ENCODE results near the gene MED9.

The MED9 gene

GRCh38 chr17:17448076-17448475 is 28.7 kb upstream of the MED9 start:
- Histone ChIP-seq H3K14ac (ENCODE audit: low read length) (no peak overlapping the region), H3K9ac (ENCODE audit: low read depth, low read length, poor library complexity) (no peak overlapping the region), H3K79me1 (ENCODE audit: low read depth, low read length) (no peaks in the 10 kb centered on the region), H2BK120ac (ENCODE audit: low read depth, low read length) (no peak overlapping the region), H3K23ac (ENCODE audit: low read depth, low read length, poor library complexity) (no peak overlapping the region), H3K4me2 (ENCODE audit: insufficient read depth, low read length, poor library complexity, severe bottlenecking) (no peak overlapping the region), H3K4ac (ENCODE audit: low read length) (no peak overlapping the region), H3K18ac (ENCODE audit: low read length) (no peak overlapping the region), H2BK5ac (ENCODE audit: low read length) (no peak overlapping the region), H3K36me3 (replicated peaks in 1 of 2; ENCODE audit: control insufficient read depth in 2 of 2, insufficient read depth in 2 of 2, low read length in 2 of 2) (no peaks in the 10 kb centered on the region), H3K4me1 (ENCODE audit: control insufficient read depth in 2 of 2, insufficient read depth in 1 of 2, low read depth in 1 of 2, low read length in 2 of 2) (peaks cover 2 to 3% of the 10 kb centered on the region in 2 donors), H3K27ac (replicated peaks; ENCODE audit: low read length) (no peak overlapping the region), H4K91ac (ENCODE audit: low read depth, low read length, poor library complexity) (no peak overlapping the region), H2BK12ac (ENCODE audit: low read length) (no peak overlapping the region), H3K27me3 (ENCODE audit: control insufficient read depth in 3 of 3, insufficient read depth in 3 of 3, low read depth in 1 of 3, low read length in 3 of 3) (peaks cover 0 to 12% (median 0%) of the 10 kb centered on the region in 3 experiments), H3K4me3 (ENCODE audit: low read length in 2 of 2) (no peak overlapping the region), H4K8ac (ENCODE audit: low read depth, low read length) (no peak overlapping the region), H3K9me3 (replicated peaks in 1 of 2; ENCODE audit: control insufficient read depth in 2 of 2, insufficient read depth in 1 of 2, low read depth in 1 of 2, low read length in 2 of 2) (peaks cover 2 to 5% of the 10 kb centered on the region in 2 donors), H2BK15ac (ENCODE audit: low read length) (no peak overlapping the region), H2AK5ac (ENCODE audit: low read depth, low read length) (no peak overlapping the region), H2AFZ (ENCODE audit: low read length) (no peak overlapping the region)
- DNase-seq (ENCODE audit: low spot score), result no peak
- WGBS, 2 donors (ENCODE audit: extremely low coverage in 2 of 2, insufficient read length in 2 of 2, insufficient replicate concordance in 1 of 2), result no CpG with 5 or more reads among the region's 5 CpGs

- DNase-seq (ENCODE audit: low spot score), result no peak
- H3K27me3 ChIP-seq (ENCODE audit: control insufficient read depth in 3 of 3, insufficient read depth in 3 of 3, low read depth in 1 of 3, low read length in 3 of 3), result peaks cover 0 to 12% (median 0%) of the 10 kb centered on the region in 3 experiments
- peaks cover 2 to 3% of the 10 kb centered on the region in 2 donors for H3K4me1 ChIP-seq (ENCODE audit: control insufficient read depth in 2 of 2, insufficient read depth in 1 of 2, low read depth in 1 of 2, low read length in 2 of 2)
- no peak overlapping the region for H3K18ac ChIP-seq (ENCODE audit: low read length)
- no peak overlapping the region for H3K27ac ChIP-seq (replicated peaks; ENCODE audit: low read length)
- H3K36me3 ChIP-seq (replicated peaks in 1 of 2; ENCODE audit: control insufficient read depth in 2 of 2, insufficient read depth in 2 of 2, low read length in 2 of 2), result no peaks in the 10 kb centered on the region
- WGBS, 2 donors (ENCODE audit: extremely low coverage in 2 of 2, insufficient read length in 2 of 2, insufficient replicate concordance in 1 of 2), result no CpG with 5 or more reads among the region's 4 CpGs
- H4K8ac ChIP-seq (ENCODE audit: low read depth, low read length), result no peak overlapping the region
- H3K79me1 ChIP-seq (ENCODE audit: low read depth, low read length), result no peaks in the 10 kb centered on the region
- H3K14ac ChIP-seq (ENCODE audit: low read length), result no peak overlapping the region
- H3K9ac ChIP-seq (ENCODE audit: low read depth, low read length, poor library complexity), result peak overlapping the region; percentile 24
- H2BK15ac ChIP-seq (ENCODE audit: low read length), result no peak overlapping the region
- H2AK5ac ChIP-seq (ENCODE audit: low read depth, low read length), result peak overlapping the region; percentile 48
- no peak overlapping the region for H2BK12ac ChIP-seq (ENCODE audit: low read length)
- H3K4me2 ChIP-seq (ENCODE audit: insufficient read depth, low read length, poor library complexity, severe bottlenecking), result no peak overlapping the region
- no peak overlapping the region for H4K91ac ChIP-seq (ENCODE audit: low read depth, low read length, poor library complexity)
- H3K4me3 ChIP-seq (ENCODE audit: low read length in 2 of 2), result no peak overlapping the region
- H2BK5ac ChIP-seq (ENCODE audit: low read length), result no peak overlapping the region
- no peak overlapping the region for H3K4ac ChIP-seq (ENCODE audit: low read length)
- H3K23ac ChIP-seq (ENCODE audit: low read depth, low read length, poor library complexity), result peak overlapping the region; percentile 49
- peaks cover 2 to 5% of the 10 kb centered on the region in 2 donors for H3K9me3 ChIP-seq (replicated peaks in 1 of 2; ENCODE audit: control insufficient read depth in 2 of 2, insufficient read depth in 1 of 2, low read depth in 1 of 2, low read length in 2 of 2)
- H2AFZ ChIP-seq (ENCODE audit: low read length), result no peak overlapping the region
- no peak overlapping the region for H2BK120ac ChIP-seq (ENCODE audit: low read depth, low read length)
Measured at GRCh38 chr17:17448723-17449122, 28.1 kb upstream of the MED9 start.

- Histone ChIP-seq H3K27me3 (ENCODE audit: control insufficient read depth in 3 of 3, insufficient read depth in 3 of 3, low read depth in 1 of 3, low read length in 3 of 3) (peaks cover 0 to 9% (median 0%) of the 10 kb centered on the region in 3 experiments), H2BK15ac (ENCODE audit: low read length) (no peak overlapping the region), H2BK5ac (ENCODE audit: low read length) (no peak overlapping the region), H2AFZ (ENCODE audit: low read length) (no peak overlapping the region), H3K36me3 (replicated peaks in 1 of 2; ENCODE audit: control insufficient read depth in 2 of 2, insufficient read depth in 2 of 2, low read length in 2 of 2) (no peaks in the 10 kb centered on the region), H3K4me3 (ENCODE audit: low read length in 2 of 2) (no peak overlapping the region), H2BK120ac (ENCODE audit: low read depth, low read length) (no peak overlapping the region), H3K4ac (ENCODE audit: low read length) (no peak overlapping the region), H3K9me3 (replicated peaks in 1 of 2; ENCODE audit: control insufficient read depth in 2 of 2, insufficient read depth in 1 of 2, low read depth in 1 of 2, low read length in 2 of 2) (peaks cover 0 to 2% of the 10 kb centered on the region in 2 donors), H3K18ac (ENCODE audit: low read length) (no peak overlapping the region), H3K4me1 (ENCODE audit: control insufficient read depth in 2 of 2, insufficient read depth in 1 of 2, low read depth in 1 of 2, low read length in 2 of 2) (no peaks in the 10 kb centered on the region), H3K4me2 (ENCODE audit: insufficient read depth, low read length, poor library complexity, severe bottlenecking) (no peak overlapping the region), H3K14ac (ENCODE audit: low read length) (no peak overlapping the region), H3K9ac (ENCODE audit: low read depth, low read length, poor library complexity) (no peak overlapping the region), H3K79me1 (ENCODE audit: low read depth, low read length) (no peaks in the 10 kb centered on the region), H4K91ac (ENCODE audit: low read depth, low read length, poor library complexity) (no peak overlapping the region), H3K27ac (replicated peaks; ENCODE audit: low read length) (no peak overlapping the region), H4K8ac (ENCODE audit: low read depth, low read length) (no peak overlapping the region), H3K23ac (ENCODE audit: low read depth, low read length, poor library complexity) (no peak overlapping the region), H2BK12ac (ENCODE audit: low read length) (no peak overlapping the region), H2AK5ac (ENCODE audit: low read depth, low read length) (no peak overlapping the region)
- no CpG with 5 or more reads among the region's 9 CpGs for WGBS, 2 donors (ENCODE audit: extremely low coverage in 2 of 2, insufficient read length in 2 of 2, insufficient replicate concordance in 1 of 2)
- no peak for DNase-seq (ENCODE audit: low spot score)
Measured at GRCh38 chr17:17453088-17453487, 23.7 kb upstream of the MED9 start.

GRCh38 chr17:17454276-17454675 is 22.5 kb upstream of the MED9 start:
- H2AFZ ChIP-seq (ENCODE audit: low read length), result no peak overlapping the region
- no peak overlapping the region for H4K91ac ChIP-seq (ENCODE audit: low read depth, low read length, poor library complexity)
- no peak for DNase-seq (ENCODE audit: low spot score)
- no peak overlapping the region for H3K23ac ChIP-seq (ENCODE audit: low read depth, low read length, poor library complexity)
- H3K4me3 ChIP-seq (ENCODE audit: low read length in 2 of 2), result no peak overlapping the region
- no peaks in the 10 kb centered on the region for H3K79me1 ChIP-seq (ENCODE audit: low read depth, low read length)
- H3K27ac ChIP-seq (replicated peaks; ENCODE audit: low read length), result no peak overlapping the region
- no peak overlapping the region for H3K18ac ChIP-seq (ENCODE audit: low read length)
- no peak overlapping the region for H2BK5ac ChIP-seq (ENCODE audit: low read length)
- H3K36me3 ChIP-seq (replicated peaks in 1 of 2; ENCODE audit: control insufficient read depth in 2 of 2, insufficient read depth in 2 of 2, low read length in 2 of 2), result no peaks in the 10 kb centered on the region
- H3K4me1 ChIP-seq (ENCODE audit: control insufficient read depth in 2 of 2, insufficient read depth in 1 of 2, low read depth in 1 of 2, low read length in 2 of 2), result no peaks in the 10 kb centered on the region
- no peak overlapping the region for H3K9ac ChIP-seq (ENCODE audit: low read depth, low read length, poor library complexity)
- no peak overlapping the region for H2BK120ac ChIP-seq (ENCODE audit: low read depth, low read length)
- H3K9me3 ChIP-seq (replicated peaks in 1 of 2; ENCODE audit: control insufficient read depth in 2 of 2, insufficient read depth in 1 of 2, low read depth in 1 of 2, low read length in 2 of 2), result no peaks in the 10 kb centered on the region
- H2BK12ac ChIP-seq (ENCODE audit: low read length), result no peak overlapping the region
- WGBS, 2 donors (ENCODE audit: extremely low coverage in 2 of 2, insufficient read length in 2 of 2, insufficient replicate concordance in 1 of 2), result no CpG with 5 or more reads among the region's 1 CpG
- peaks cover 0 to 6% (median 0%) of the 10 kb centered on the region in 3 experiments for H3K27me3 ChIP-seq (ENCODE audit: control insufficient read depth in 3 of 3, insufficient read depth in 3 of 3, low read depth in 1 of 3, low read length in 3 of 3)
- H3K4me2 ChIP-seq (ENCODE audit: insufficient read depth, low read length, poor library complexity, severe bottlenecking), result no peak overlapping the region
- no peak overlapping the region for H2BK15ac ChIP-seq (ENCODE audit: low read length)
- H2AK5ac ChIP-seq (ENCODE audit: low read depth, low read length), result no peak overlapping the region
- H4K8ac ChIP-seq (ENCODE audit: low read depth, low read length), result no peak overlapping the region
- H3K14ac ChIP-seq (ENCODE audit: low read length), result no peak overlapping the region
- no peak overlapping the region for H3K4ac ChIP-seq (ENCODE audit: low read length)
